GM19397 (cell line): ENCODE data around the gene ZBTB11.
"Not testable (repeated sequence)": the region's sequence is repeated elsewhere in the genome, so short reads cannot be mapped to it uniquely, and the experiment has no call there.

ENCODE experiments used
- ATAC-seq: cut with Tn5 transposase; IDR thresholded peaks from one replicate; pipeline ENCODE4 v1.9.1; 2021; ENCODE audit warnings: mild to moderate bottlenecking, moderate library complexity; ENCODE audit not compliant: unreplicated experiment

ZBTB11 gene

DNA sequence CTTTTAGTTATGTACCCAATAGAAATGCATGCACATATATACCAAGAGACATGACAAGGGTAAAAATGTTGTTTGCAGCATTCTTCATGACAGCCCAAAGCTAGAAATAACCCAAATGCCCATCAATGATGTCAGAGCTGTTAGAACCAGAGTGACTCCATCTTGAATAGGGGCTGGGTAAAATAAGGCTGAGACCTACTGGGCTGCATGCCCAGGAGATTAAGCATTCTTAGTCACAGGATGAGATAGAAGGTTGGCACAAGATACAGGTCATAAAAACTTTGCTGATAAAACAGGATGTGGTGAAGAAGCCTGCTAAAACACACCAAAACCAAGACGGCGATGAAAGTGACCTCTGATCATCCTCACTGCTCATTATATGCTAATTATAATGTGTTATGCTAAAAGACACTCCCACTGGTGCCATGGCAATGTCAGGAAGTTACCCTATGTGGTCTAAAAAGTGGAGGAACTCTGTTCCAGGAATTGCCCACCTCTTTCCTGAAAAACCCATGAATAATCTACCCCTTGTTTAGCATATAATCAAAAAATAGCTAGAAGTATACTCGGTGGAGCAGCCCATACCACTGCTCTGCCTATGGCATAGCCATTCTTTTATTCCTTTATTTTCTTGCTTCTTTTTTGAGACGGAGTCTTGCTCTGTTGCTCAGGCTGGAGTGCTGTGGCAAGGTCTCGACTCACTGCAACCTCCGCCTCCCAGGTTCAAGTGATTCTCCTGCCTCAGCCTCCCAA, 32.9 kb downstream of the ZBTB11 start:
- ATAC-seq: no peak

- ATAC-seq: no peak
Measured at GRCh38 chr3:101643009-101643844, 33.7 kb downstream of the ZBTB11 start.

DNA sequence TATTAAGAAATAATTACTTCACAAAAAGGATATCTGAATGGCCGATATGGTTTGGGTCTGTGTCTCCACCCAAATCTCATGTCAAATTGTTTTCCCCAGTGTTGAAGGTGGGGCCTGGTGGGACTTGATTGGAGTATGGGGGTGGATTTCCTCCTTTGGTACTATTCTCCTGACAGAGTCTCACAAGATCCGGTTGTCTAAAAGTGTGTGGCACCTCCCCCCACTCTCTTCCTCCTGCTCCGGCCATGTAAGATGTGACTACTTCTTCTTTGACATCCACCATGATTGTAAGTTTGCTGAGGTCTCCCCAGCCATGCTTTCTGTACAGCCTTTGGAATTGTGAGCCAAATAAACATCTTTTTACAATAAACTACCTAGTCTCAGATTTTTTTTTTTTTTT, 34.5 kb downstream of the ZBTB11 start:
- no peak for ATAC-seq

GRCh38 chr3:101641397-101642115, 35.4 kb downstream of the ZBTB11 start:
- ATAC-seq: not testable (repeated sequence)

DNA sequence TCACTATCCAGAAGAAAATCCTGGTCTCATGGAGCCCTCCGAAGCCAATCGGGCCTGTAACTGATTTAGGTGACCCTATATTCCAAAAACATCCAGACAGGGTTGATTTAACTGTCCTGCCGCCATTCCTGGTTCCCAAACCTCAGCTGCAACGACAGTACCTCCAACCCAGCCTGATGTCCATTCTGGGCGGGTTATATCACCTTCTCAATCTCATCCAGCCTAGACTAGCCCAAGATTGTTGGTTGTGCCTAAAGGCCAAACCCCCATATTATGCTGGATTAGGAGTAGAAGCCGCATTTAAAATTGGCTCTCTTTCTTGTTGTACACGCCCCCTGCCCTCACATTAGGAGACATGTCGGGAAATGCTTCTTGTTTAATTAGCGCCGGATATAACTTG, 36.7 kb downstream of the ZBTB11 start:
- ATAC-seq: no peak

GRCh38 chr3:101639280-101639963, 37.5 kb downstream of the ZBTB11 start:
- no peak for ATAC-seq

DNA sequence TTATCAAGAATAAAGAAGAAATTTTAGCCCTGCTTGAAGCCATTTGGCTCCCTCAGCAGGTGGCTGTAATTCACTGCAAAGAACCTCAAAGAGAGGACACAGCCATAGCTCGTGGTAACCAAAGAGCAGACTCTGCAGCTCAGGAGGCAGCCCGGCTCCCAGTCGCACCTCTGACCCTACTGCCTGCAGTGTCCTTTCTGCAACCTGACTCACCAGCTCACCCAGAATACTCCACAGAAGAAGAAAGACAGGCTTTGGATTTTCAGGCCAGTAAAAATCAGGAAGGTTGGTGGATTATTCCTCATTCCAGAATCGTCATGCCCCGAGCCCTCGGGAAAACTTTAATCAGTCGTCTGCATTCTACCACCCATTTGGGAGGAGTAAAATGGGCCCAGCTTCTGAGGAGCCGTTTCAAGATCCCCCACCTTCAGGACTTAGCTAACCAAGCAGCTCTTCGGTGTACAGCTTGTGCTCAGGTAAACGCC, 38.6 kb downstream of the ZBTB11 start:
- ATAC-seq: no peak

DNA sequence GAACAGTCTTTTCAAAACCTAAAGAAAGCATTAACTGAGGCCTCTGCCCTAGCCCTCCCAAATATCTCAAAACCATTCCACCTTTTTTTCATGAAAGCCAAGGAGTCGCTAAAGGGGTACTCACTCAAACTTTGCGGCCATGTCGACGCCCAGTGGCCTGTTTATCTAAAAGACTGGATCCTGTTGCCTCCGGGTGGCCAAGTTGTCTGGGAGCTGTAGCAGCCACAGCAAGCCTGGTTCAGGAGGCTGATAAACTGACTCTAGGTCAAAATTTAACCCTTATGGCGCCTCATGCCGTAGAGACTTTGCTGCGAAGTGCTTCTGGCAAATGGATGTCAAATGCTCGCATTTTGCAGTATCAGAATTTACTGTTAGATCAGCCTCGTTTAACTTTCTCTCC, 39.5 kb downstream of the ZBTB11 start:
- no peak for ATAC-seq

DNA sequence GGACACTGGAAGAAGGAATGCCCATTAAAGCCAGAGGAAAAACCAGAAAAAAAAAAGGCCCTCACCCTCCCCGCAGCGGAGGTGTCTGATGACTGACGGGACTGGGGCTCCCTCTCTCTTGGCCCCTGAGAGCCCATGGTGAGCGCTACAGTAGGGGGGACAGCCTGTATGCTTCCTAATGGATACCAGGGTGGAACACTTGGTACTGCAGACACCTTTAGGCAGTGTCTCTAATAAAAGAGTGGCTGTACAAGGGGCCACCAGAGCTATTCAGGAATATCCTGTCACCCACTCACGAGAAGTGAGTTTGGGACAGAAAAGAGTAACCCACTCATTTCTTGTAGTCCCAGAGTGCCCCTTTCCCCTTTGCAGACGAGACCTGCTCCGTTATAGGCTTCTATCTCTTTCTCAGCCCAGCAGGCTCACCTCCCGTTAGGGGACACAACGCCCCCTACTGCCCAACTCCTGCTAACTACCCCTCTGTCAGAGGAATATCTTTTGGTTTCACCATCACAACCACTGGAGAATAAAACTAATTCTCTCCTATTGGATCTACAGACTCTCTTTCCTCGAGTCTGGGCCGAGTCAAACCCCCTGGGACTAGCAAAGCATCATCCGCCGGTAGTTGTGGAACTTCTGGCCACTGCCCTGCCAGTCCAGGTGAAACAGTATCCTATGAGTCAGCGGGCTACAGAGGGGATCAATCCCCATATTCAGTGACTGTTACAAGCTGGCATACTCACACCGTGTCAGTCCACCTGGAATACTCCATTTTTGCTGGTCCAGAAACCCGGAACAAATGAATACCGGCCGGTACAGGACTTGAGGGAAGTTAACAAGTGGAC, 40.8 kb downstream of the ZBTB11 start:
- peak; percentile 86 for ATAC-seq

- ATAC-seq: no peak
Measured at GRCh38 chr3:101635345-101635744, 41.6 kb downstream of the ZBTB11 start.

DNA sequence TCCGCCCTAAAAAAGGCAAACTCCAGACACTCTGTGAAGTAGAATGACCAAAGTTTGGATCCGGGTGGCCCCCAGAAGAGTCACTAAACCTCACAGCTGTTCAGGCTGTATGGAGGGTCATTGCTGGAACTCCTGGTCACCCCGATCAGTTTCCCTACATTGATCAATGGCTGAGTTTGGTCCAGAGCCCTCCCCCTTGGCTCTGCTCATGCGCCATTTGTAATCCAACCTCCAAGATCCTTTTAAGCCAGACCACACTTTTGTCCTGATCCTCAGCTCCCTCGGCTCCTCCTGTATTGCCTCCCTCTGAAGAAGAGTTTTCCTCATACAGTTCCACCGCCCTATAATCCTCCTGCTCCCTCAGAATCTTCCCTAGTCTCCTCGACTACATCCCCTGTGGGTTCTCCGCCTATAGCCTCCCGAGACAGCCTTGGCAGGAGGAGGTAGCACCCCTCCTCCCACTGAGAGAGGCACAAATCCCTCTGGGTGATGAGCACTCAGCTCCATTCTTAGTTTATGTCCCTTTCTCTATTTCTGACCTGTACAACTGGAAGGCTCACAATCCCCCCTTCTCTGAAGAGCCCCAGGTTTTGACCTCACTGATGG, 42.2 kb downstream of the ZBTB11 start:
- no peak for ATAC-seq

DNA sequence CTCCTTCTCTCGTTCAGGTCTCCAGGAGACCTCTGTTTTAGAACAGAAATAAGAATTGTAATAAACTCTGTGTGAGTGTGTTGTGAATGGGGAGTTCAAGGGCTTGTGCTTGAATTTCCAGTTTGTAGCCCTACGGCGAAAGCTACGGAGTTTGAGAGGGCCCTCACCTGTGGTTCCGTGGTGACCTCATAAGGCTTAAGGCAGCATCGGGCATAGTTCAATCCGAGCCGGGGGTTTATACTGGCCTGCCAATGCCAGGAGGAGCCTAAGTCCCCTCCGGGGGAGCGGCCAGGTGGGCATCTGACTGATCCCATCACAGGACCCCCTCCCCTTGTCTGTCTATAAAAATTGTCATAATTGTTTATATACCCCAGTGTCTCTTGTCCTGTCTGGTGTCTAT, 43.7 kb downstream of the ZBTB11 start:
- ATAC-seq: no peak

- ATAC-seq: no peak
Measured at GRCh38 chr3:101632586-101632985, 44.3 kb downstream of the ZBTB11 start.

DNA sequence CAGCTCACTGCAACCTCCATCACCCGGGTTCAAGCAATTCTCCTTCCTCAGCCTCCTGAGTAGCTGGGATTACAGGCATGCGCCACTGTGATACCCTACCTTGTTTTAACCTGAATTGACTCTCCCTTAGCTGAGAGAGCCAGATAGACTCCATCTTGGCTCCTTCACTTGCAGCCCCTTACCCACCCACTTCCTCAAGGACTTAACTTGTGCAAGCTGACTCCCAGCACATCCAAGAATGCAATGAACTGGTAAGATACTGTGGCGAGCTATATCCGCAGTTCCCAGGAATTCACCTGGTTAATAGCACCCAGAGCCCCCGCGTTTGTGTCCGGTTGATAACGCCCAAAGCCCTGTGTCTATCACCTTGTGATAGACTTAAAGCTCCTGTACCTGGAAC, 45.0 kb downstream of the ZBTB11 start:
- ATAC-seq: not testable (repeated sequence)

GRCh38 chr3:101631098-101631796, 45.7 kb downstream of the ZBTB11 start:
- ATAC-seq: no peak

- no peak for ATAC-seq
Measured at GRCh38 chr3:101629219-101629618, 47.7 kb downstream of the ZBTB11 start.

DNA sequence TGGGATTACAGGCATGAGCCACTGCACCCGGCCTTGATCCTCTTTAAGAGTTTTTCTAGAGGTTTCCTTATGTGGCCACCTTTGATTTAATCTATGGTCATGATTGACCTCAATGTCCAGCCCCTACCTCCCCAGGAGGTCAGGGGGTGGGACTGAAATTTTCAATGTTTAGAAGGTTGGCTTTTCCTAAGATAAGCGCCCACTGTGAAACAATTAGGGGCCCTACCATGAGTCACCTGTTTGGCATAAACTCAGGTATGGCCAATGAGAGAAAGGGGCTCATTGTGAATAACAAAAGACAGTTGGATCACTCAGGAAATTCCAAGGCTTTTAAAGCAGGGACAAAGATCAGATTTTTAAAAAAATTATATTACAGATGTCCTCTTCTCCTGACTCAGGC, 51.1 kb downstream of the ZBTB11 start:
- ATAC-seq: no peak

DNA sequence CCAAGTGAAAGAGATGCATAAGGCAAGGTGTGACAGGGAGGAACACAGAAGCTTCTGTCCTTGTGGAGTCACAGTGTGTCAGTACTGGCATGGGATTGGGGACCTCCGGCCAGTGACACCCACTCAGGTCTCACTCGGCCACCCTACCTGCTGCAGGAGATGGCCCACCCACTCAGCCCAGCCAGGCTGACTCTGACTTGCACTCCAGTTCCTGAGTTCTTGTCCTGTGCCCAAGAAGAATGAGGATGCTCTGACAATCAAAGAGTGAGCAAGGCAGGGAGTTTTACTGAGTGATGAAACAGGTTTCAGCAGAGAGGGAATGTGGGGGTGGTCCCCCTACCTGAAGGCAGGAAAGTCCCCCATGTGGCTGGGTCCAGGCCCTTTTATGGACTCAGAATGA, 52.1 kb downstream of the ZBTB11 start:
- ATAC-seq: no peak

DNA sequence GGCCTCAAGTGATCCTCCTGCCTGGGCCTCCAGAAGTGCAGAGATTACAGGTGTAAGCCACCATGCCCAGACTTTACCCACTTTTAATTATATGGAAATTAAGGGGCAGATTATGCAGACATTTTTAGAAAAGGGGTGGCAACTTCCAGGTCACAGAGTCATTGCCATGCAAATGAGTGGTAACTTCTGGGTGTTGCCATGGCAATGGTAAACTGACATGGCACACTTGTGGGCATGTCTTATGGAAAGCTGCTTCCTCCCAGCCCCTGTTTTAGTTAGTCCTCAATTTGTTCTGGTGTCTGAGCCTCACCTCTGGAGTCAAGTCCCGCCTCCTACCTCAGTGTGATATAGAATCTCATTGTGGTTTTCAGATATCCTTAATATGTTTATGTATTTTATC, 53.3 kb downstream of the ZBTB11 start:
- no peak for ATAC-seq
